ENCODE measurements around the gene PDZD2.
"Not testable (repeated sequence)": the region's sequence is repeated elsewhere in the genome, so short reads cannot be mapped to it uniquely, and the experiment has no call there.

PDZD2 gene

DNA sequence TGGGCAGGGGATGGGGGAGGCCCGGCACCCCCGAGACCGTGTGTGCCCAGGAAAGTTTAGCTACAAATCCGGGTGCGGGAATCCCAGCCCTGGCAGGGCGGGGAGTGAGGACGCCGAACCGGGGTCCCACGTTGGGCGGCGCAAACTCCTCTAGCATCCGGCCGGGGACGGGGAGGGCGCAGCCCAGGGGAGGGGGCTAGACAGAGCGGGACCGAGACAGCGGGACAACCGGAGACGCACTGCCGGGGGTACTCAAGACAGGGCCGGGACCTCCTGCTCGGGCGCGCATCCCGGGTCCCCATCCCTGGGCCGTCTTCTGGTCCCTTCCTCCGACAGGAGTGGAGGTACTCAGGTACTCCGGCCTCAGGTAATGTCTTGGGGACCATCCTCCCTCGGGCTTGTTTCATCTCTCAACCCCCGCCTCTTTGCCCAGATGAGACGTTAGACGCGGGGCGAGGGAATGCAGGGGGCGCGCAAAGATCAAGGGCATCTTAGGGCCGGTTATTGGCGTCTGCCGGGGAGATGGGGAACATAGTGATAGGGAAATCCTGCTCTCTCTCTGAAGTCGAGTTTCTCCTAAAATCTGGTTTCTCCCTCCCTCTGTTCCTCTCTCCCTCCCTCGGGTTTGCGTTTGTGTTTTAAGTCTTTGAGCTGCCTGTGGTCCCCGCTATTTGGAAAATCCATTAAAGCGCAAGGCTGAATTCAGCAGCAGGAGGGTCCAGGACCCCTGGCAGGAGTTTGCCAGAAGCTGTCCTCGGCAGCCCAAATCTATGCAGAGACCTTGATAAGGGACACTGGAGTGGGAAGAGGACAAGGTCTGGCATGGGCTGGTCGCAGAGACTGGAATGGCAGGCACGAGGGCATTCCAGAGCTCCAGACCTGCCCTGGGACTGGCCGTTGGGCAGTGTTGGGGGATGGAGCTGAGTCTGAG lies 815 bp downstream of the PDZD2 start:
- no peak for DNase-seq

DNA sequence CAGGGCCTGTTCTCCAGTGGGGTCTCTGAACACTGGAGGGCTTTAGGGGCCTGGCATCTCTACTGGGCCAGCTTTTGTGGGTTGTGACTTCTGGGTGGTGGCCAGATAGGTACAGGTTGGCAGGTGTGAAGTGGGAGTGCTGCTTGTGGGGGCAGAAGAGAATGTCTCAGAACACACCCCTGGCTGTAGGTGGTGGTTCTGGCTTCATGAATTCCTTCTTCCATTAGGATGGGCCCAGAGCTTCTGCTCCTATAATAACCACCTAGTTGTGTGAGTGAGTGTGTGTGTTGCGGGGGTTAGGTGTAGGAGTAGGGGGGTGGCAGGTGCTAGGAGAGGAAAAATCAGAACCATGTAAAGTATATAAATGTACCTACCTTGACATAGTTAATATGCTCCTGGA lies 1.6 kb downstream of the PDZD2 start:
- DNase-seq = no peak

DNA sequence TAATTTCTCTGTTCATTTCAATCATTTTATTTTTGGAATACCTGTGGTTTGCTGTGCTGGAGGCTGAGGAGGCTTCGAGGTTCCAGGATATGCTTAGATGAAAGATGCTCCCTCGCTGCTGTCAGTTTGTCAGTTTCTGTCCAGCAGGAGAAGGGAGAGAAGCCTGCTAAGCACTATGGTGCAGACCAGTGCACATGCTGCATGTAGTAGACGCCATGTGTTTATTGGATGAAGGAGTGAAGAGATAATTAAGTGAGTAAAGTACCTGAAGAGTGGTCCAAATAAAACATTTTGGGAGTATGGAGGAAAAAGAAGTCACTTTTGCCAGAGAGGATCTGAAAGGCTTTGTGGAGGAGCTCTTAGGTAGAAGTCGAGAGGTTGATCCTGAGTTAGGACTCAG lies 2.1 kb downstream of the PDZD2 start:
- no peak for DNase-seq

DNA sequence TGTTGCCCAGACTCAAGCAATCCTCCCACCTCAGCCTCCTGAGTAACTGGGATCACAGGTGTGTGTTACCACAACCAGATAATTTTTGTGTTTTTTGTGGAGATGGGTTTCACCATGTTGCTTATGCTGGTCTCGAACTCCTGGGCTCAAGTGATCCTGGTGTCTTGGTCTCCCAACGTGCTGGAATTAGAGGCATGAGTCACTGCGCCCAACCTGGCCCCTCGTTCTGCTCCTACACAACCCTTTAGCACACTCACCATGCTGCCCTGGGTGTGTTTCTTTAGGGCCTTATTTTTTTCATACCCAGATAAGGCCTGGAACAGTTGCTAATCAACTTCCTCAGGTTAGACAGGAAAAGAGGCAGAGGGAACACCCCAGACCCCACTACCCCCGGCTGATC lies 2.6 kb downstream of the PDZD2 start:
- no peak for DNase-seq

DNA sequence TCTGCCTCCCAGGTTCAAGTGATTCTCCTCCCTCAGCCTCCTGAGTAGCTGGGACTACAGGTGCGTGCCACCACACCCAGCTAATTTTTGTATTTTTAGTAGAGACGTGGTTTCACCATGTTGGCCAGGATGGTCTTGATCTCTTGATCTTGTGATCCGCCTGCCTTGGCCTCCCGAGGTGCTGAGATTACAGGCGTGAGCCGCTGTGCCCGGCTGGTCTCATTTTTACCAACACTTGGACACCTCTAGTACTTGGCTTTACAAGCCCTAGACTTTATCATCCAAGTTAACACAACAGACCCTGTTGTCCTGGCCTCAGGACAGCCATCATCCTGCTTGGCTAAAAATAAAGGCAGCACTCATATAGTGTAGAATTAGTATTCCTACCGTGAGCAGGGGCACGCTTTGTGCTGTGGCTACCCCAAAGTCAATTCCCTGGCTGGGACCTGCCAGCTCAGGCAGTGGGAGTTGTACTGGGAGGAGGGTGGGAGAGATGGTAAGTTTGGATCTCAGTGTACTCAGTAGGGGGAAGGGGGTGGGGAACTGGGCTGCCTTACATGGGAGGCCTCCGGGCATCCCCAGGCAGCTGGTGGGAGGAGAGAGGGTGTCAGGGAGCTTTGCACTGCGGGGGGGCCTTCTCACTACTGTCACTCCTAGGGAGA lies 6.6 kb downstream of the PDZD2 start:
- DNase-seq = no peak

DNA sequence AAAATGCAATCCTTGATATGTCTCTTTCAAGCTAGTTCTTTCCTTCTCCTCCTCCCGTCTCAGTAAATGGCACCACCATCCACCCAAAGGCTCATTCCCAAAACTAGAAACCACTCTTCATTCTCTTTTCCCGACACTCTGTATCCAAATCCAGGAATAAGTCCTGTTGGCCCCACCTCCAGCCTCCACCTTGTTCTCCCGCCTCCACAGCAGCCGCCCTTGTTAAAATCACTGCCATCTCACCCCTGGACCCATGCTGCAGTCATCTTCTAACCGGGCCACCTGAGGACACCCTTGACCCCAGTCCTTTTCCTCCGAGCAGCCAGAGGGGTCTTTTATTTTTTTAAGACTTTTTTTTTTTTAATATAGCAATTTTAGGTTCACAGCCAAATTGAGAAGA lies 9.4 kb downstream of the PDZD2 start:
- no peak for DNase-seq

DNA sequence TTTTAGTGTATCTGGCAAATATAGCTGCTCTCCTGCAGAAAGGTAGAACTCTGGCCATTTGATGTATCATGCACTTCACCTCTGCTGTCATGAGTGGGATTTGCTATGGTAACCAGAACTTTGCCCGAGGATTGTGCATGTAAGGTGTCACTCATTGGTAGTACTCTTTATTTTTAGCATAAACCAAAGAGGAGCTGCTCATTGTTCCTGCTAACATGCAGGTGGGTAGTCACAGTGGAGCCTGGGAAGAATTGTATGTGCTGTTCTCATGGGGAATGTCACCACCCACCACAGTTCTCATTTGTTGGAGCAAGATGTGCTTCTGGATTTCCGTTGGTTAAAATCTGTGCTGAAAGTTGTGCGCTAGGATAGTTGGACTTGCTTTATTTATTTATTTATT lies 12.3 kb downstream of the PDZD2 start:
- DNase-seq = no peak

DNA sequence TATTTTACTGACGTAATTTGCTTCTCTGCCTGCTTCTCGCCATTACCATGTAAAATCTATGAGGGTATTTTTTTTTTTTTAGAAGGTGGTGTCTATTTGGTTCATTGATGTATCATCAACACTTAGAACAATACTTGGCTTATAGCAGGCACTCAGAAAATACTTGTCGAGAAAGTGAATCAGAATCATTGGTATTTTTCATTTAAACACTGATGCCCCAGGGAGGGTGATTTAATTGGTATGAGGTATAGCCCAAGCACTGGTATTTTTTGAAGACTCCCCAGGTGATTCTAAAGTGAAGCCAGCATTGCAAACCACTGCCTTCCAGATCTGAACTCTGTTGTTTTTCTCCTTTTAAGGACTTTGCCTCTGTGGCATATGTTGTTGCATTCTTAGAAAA lies 16.6 kb downstream of the PDZD2 start:
- no peak for DNase-seq

DNA sequence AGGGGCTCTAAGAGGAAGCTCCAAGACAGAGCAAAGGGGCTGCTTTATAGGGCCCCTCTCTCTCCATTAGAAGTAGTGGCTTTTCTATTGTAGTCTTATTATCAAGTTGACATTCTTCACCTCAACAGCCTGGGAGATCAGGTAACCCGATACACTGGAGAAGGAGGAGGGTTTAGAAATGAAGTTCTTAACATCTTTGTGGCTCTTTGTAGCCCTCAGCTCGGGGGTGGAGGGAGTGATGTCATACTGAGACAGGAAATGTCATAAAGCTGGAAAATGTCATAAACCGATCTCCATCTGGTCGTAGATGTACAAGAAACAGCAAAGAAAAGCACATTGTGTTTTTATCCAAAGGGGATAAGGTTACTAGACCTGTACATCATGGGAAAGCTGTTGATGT lies 17.9 kb downstream of the PDZD2 start:
- DNase-seq = no peak

DNA sequence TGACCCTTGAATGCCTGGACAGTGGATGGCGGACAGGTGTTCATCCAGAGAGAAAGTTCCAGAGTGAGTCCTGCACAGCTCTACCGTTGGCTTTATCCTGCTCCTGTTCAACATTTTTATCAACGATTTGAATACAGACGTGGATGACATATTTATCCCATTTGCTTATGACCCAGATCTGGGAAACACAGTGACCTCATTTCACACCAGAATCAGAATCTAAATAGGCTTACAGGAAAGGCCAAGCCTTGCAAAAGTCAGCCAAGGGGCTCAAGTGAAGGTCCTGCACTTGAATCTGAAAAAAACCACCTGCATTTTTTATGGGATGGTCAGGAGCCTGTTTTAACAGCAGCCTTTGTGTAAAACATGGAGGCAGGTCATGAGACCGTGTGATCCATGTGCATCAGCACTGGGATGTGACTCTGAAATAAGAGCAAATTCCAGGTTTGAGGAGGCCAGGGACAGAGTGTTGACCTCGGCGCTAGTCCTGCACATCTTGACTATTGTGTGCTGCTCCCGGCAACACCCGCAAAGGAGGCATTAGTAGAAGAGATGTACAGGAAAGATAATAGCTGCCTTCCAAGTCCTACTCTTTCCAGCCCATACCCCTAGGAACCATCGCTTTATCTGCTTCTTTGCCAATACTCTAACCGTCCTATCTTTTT lies 18.5 kb downstream of the PDZD2 start:
- no peak for DNase-seq

DNA sequence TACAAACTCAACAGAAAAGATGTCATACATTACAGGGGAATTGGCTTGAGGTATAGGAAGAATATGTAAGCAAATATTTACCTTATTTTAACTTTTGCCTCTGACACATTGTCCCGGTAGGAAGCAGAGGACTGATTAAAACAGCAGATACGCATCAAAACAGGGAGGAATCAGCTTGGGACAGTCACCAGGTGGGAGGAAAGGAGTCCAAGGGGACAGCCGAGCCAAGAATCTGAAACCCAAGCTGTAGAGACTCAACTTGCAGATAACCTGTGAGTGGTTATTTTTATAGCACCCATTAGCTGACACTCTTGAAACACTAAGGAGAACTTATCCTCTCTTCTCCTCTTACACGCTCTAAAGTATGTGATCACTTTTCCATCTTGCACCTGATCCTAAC lies 22.3 kb downstream of the PDZD2 start:
- no peak for DNase-seq

DNA sequence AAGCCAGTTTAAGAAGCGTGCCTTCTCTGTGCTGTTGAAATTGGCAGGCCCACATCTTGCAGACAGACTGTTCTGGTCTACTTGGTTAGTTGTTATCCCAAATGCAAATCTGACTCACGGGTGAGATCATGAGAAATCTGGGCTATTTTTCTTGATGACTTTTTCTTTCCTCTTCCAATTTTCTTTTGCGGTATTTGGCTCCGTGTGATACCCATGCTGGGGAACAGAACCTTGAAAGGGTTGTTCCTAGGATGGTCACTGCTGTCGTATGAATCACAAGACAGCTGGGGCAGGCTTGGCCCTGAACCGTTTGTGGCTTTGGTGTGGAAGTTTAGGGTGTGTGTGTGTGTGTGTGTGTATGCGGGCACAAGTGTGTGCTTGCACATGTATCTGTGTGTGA lies 24.6 kb downstream of the PDZD2 start:
- DNase-seq = no peak

DNA sequence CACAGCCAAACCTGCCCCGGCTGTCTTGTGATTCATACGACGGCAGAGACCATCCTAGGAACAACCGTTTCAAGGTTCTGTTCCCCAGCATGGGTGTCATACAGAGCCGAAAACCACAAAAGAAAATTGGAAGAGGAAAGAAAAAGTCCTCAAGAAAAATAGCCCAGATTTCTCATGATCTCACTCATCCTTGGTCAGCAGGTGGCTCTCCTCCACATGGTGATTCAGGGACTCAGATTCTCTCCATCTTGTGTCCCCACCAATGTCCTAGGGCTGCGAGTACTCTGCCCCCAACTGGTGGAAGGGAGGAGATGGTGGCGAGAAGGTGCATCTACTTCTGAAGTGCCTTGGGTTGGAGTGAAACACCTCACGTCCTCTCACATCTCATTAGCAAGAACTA lies 25.6 kb downstream of the PDZD2 start:
- DNase-seq = no peak

DNA sequence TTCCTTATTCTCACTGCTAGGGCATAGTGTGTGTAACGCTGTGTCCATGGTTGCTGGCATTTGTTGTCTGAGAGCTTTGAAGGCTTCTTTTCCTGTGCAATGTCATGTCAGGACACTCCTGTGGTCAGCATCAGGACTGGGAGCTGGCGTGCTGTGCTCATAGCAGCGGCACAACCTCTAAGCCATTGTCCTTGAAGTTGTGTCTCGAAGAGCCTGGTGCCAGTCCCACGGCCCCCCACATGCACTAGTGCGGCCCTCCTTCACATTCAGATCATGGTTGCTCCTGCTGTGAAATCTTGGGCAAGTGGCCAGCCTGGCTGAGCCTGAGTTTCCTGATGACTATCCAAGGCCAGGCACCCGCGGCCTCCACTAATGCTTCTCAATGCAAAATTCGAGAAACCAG lies 32.4 kb downstream of the PDZD2 start:
- DNase-seq = no peak

DNA sequence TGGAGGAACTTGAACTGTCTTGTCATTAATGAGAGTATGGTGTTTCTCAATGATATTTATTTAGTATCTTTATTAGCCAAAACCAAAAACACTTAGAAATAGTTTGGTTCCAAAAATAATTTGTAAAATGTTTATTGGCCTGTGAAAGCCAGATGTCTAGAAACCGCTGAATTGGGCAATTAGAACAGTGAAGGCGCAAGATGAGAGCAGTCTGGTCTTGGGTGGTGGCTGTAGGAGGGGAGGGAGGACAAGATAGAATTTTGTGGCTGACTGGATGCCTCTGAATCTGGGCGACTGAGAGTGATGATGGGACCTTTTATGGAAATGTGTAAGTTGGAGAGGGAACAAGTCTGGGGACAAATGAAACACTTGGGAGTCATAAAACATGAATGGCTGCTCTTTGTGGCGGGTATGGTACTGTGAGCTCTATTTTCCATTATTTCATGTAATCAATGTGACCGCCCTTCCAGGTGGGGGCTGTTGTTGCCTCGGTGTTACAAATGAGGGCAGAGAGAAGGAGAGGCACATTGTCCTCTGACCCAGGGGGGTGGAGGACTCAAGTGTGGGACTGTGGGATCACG lies 35.5 kb downstream of the PDZD2 start:
- no peak for DNase-seq

DNA sequence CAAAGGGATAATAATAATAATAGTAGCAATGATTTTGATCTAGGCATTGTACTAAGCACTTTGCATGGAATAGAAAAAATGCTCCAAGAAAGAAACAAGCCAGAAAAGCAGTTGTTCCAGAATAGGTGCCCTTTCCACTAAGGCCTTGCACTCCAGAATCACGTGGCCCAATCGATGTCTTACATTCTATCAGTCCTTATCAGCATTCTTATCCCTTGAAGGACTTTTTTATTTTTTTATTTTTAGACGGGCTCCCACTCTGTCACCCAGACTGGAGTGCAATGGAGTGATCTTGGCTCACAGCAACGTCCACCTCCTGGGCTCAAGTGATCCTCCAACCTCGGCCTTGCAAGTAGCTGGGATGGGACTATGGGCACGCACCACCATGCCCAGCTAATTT lies 36.5 kb downstream of the PDZD2 start:
- no peak for DNase-seq

DNA sequence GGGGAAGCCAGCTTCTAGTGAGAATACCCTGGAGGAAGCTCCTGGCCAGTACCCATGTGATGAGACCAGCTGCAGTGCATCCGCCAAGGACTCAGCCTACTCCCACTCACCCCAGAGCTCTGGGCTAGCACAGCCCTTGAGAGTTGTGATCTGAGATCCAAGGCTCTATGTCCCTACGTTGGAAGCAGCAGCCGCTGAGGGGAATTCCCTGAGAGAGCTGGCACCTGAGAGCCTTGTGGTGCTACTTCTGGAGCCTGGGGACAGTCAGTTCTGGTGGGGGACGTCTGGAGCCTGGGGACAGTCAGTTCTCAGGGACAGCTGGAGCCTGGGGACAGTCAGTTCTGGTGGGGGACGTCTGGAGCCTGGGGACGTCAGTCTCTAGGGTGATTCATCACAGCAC lies 39.2 kb downstream of the PDZD2 start:
- DNase-seq = no peak

DNA sequence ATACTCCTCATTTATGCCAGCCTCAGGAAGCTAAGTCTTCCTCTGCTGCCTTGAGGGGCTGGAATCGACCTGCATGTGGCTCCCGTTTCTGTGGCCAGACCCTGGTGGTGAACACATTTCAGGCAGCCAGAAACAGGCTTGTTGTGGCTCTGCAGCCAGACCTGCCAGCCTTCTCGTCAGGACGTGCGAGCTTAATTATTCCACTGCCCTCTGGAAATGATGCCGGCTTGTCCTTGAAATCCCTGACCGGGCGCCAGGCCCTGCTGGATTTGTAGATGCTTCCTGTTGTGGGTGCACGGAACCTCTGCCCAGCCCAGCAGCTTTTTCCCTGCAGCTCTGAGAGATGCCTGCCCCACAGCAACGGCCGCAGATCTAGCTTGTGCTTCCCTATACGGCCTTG lies 41.6 kb downstream of the PDZD2 start:
- DNase-seq = no peak

DNA sequence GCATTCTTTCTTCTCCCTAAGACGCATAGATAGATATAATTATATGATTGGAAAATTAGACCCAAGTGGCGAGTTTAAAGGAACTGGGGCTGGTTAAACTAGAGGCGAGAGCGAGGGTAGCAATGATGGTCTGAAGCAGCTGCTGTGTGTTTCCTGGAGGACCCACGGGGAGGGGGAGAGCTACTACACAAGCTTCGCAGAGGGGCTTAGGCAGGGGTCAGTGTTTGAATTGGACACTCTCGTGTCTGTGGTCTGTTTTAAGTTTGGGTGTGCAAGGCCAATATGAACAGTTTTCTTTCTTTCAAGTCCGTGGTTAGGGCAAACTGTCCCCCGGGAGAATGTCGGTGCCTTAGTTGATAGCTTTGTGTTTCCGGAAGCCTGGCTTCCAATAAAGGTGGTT lies 43.1 kb downstream of the PDZD2 start:
- DNase-seq = no peak

DNA sequence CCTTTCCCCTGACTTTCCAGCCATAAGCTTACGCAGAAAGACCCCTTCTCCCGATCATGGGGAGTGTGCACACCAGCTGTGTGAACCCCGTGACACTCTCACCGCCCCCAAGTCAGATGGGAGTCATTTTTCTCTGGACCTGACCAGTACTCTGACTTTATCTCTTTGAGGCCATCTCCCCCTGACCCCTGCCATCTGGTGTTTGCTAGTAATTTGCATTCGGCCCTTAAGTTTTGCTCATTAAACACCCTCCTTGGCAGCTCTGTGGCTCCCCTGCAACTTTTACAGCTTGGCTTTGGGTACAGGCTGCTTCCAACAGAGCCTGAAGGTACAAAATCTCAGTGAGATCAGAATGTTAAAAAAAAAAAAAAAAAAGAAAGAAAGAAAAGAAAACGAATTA lies 43.9 kb downstream of the PDZD2 start:
- no peak for DNase-seq

DNA sequence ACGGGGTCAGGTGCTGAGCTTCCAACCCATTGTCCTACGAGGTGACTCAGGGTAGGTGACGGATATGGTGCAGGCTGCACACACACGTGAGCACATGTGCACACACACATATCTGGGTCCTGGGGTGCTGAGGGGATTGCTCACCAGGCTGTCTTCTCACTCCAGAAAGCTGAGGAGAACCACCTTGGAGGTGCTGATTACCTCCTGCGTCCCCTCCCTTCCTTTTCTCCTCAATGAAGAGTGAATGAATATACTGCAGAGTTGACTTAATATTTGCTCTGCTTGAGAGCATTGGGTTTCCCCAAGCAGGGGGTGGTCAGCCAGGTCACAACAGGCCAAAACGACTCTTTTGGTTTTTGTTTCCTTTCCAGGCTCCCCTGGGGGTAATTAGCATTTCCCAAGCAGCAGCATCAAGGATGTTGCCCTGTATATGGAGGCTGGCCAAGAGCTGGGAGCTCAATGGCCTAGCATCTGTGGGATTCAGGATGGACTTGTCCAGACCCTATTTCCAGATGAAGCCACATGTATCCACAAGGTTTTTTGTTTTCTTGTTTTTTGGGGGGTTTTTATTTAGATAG lies 49.7 kb downstream of the PDZD2 start:
- no peak for DNase-seq

DNA sequence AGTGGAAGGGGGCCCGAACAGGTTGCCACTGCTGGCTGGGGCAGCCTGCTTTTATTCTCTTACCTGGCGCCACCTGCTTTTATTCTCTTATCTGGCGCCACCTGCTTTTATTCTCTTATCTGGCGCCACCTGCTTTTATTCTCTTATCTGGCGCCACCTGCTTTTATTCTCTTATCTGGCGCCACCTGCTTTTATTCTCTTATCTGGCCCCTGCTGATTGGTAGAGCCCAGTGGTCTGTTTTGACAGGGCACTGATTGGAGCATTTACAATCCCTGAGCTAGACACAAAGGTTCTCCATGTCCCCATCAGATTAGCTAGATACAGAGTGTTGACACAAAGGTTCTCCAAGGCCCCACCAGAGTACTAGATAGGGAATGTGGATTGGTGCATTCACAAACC lies 52.5 kb downstream of the PDZD2 start:
- not testable (repeated sequence) for DNase-seq

DNA sequence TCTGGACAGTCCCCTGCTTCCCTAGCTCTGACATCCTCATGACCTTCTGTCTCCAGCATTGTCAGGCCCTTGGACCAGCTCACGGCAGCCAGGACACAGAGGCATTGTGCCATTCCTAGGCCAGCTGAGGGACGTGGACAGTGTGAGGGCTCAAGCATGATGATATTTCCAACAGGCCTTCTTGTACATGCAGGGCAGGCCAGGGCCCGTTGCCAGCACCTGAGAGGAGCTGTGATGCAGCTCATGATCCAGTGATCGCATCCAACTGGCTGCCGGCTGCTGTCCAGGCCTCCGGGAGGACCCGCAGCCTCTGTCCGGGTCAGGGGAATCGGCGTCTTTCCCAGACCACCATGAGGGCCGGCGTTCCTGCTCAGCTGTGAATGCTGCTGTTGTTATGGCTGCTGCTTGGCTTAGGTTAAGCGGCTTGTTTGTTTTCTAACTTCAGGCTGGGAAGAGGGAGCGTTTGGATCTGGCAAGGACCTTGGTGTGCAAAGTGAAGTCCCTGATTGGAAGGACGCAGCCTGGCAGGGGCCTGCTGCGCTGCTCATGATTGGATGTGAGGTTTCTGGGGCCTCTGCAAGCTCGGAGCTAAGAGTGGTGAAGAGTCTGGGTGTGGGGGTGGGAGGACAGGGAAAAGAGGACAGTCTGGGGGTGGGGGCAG lies 53.8 kb downstream of the PDZD2 start:
- DNase-seq = no peak
